ENCODE results near the gene GRIFIN.

Gene GRIFIN

DNA sequence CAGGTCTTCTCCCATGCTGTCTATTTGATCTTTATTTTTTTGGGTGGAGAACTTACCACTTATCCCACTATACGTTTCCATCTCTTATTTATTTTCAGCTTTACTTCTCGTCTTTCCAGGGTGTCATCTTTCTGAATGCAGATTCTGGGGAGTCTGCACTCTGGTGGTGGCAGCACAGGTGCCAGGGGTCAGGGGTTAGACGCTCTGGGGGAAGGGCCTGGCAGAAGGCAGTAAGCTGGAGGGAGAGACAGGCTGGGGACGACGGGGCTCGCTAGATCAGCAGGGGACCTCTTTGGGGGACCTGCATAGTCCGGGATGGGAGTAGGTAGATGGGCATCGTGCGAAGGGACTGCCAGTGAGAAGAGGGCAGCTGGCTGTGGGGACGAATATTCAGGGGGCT is 50.4 kb downstream of the GRIFIN start:
- DNase-seq (ENCODE audit: low spot score) = no peak
- TF ChIP-seq, protein P1, sequence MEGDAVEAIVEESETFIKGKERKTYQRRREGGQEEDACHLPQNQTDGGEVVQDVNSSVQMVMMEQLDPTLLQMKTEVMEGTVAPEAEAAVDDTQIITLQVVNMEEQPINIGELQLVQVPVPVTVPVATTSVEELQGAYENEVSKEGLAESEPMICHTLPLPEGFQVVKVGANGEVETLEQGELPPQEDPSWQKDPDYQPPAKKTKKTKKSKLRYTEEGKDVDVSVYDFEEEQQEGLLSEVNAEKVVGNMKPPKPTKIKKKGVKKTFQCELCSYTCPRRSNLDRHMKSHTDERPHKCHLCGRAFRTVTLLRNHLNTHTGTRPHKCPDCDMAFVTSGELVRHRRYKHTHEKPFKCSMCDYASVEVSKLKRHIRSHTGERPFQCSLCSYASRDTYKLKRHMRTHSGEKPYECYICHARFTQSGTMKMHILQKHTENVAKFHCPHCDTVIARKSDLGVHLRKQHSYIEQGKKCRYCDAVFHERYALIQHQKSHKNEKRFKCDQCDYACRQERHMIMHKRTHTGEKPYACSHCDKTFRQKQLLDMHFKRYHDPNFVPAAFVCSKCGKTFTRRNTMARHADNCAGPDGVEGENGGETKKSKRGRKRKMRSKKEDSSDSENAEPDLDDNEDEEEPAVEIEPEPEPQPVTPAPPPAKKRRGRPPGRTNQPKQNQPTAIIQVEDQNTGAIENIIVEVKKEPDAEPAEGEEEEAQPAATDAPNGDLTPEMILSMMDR (IDR thresholded peaks at IDR 0.05; ENCODE audit: extremely low read depth, insufficient read depth, missing control alignments) = no peak
- in situ Hi-C loops (cut with MboI; ENCODE audit: low pct_unique_long_range_greater_than_20kb, low sequenced_read_pairs, unreplicated experiment) = no loop called here

Measured in GM13977 (cell line).